Activated naive CD4-positive, alpha-beta T cell treated with anti-CD3 and anti-CD28 coated beads, Interleukin-2, amount 50 U/mL, for 72 hours (primary cell): ENCODE data around the gene CEP164. TPM values are rescaled to one million over a fixed set of nuclear protein-coding genes. Genes with fewer than 3 reads are reported as not detected.
A peak's percentile ranks its signal among the peaks of the same experiment; 100 is the strongest.

Source experiments
- ATAC-seq, 2 donors: fragments of 150-1000 bp; cut with Tn5 transposase; 2 replicates each; pipeline ENCODE4 v1.10.0; 2021; ENCODE audit warnings: mild to moderate bottlenecking in 2 of 2, moderate library complexity in 2 of 2
- DNase-seq, 2 donors: peaks; one replicate each; pipeline ENCODE4 v3.0.0; 2021 to 2022; ENCODE audit warnings: low spot score in 2 of 2
- H3K27ac Mint-ChIP-seq, 2 donors: one replicate each; pipeline ENCODE4 v1.8.0; 2022; ENCODE audit warnings: mild to moderate bottlenecking in 2 of 2, mixed read lengths in 2 of 2
- H3K36me3 Mint-ChIP-seq, 2 donors: one replicate each; pipeline ENCODE4 v1.8.0; 2022; ENCODE audit warnings: mixed read lengths in 2 of 2
- H3K9me3 Mint-ChIP-seq, 2 donors: one replicate each; pipeline ENCODE4 v1.8.0; 2022; ENCODE audit warnings: mixed read lengths in 2 of 2
- total RNA-seq, 2 donors: library from RNA; stranded (reverse); gene quantifications; one replicate each; pipeline ENCODE4 v1.2.3, GENCODE V29; 2022

CEP164 gene
- total RNA-seq, 2 donors from 2014 or later = 20.1 to 30.1 TPM

- Mint-ChIP-seq H3K9me3 (no peaks in the 10 kb centered on the region), H3K27ac (no peak overlapping the region)
- ATAC-seq = no peak
Observed at GRCh38 chr11:117434481-117434880, 106.8 kb downstream of the CEP164 start.

GRCh38 chr11:117435326-117435725, 107.7 kb downstream of the CEP164 start:
- Mint-ChIP-seq H3K9me3 (no peaks in the 10 kb centered on the region), H3K36me3 (no peaks in the 10 kb centered on the region), H3K27ac (no peak overlapping the region)
- ATAC-seq = no peak
- DNase-seq = no peak

More at GRCh38 chr11:117434481-117434880, 106.8 kb downstream of the CEP164 start:
- H3K36me3 Mint-ChIP-seq = no peaks in the 10 kb centered on the region
- no peak for DNase-seq

GRCh38 chr11:117437041-117437790, 109.6 kb downstream of the CEP164 start:
- no peak for DNase-seq
- H3K27ac Mint-ChIP-seq = no peak overlapping the region
- peaks cover 0 to 4% of the 10 kb centered on the region in 2 donors for H3K9me3 Mint-ChIP-seq

GRCh38 chr11:117437791-117438130, 110.1 kb downstream of the CEP164 start:
- no peaks in the 10 kb centered on the region for H3K36me3 Mint-ChIP-seq
- no peak for DNase-seq
- peaks cover 0 to 4% of the 10 kb centered on the region in 2 donors for H3K9me3 Mint-ChIP-seq
- no peak for ATAC-seq
- no peak overlapping the region for H3K27ac Mint-ChIP-seq

More at GRCh38 chr11:117437041-117437790, 109.6 kb downstream of the CEP164 start:
- no peak for ATAC-seq
- H3K36me3 Mint-ChIP-seq = no peaks in the 10 kb centered on the region

GRCh38 chr11:117438371-117439000, 110.8 kb downstream of the CEP164 start:
- H3K36me3 Mint-ChIP-seq = no peaks in the 10 kb centered on the region
- no peak overlapping the region for H3K27ac Mint-ChIP-seq
- ATAC-seq (no peak), DNase-seq (no peak)
- H3K9me3 Mint-ChIP-seq = peaks cover 0 to 4% of the 10 kb centered on the region in 2 donors

GRCh38 chr11:117439256-117439655, 111.6 kb downstream of the CEP164 start:
- no peak for ATAC-seq
- Mint-ChIP-seq H3K9me3 (peaks cover 0 to 4% of the 10 kb centered on the region in 2 donors), H3K36me3 (no peaks in the 10 kb centered on the region), H3K27ac (no peak overlapping the region)
- no peak for DNase-seq

- no peak overlapping the region for H3K27ac Mint-ChIP-seq
- H3K9me3 Mint-ChIP-seq = peaks cover 0 to 4% of the 10 kb centered on the region in 2 donors
- no peaks in the 10 kb centered on the region for H3K36me3 Mint-ChIP-seq
- DNase-seq = no peak
- no peak for ATAC-seq
Observed at GRCh38 chr11:117440258-117440657, 112.6 kb downstream of the CEP164 start.

- Mint-ChIP-seq H3K27ac (no peak overlapping the region), H3K36me3 (no peaks in the 10 kb centered on the region), H3K9me3 (peaks cover 0 to 4% of the 10 kb centered on the region in 2 donors)
- DNase-seq (no peak), ATAC-seq (no peak)
Observed at GRCh38 chr11:117441146-117441975, 113.7 kb downstream of the CEP164 start.

GRCh38 chr11:117442049-117442868, 114.6 kb downstream of the CEP164 start:
- Mint-ChIP-seq H3K9me3 (peaks cover 0 to 4% of the 10 kb centered on the region in 2 donors), H3K36me3 (no peaks in the 10 kb centered on the region), H3K27ac (no peak overlapping the region)
- DNase-seq = no peak
- no peak for ATAC-seq

- Mint-ChIP-seq H3K36me3 (no peaks in the 10 kb centered on the region), H3K9me3 (peaks cover 0 to 4% of the 10 kb centered on the region in 2 donors), H3K27ac (no peak overlapping the region)
- ATAC-seq (no peak), DNase-seq (no peak)
Observed at GRCh38 chr11:117442869-117443239, 115.2 kb downstream of the CEP164 start.

- ATAC-seq (peak; percentile 26 to 54), DNase-seq (no peak)
- Mint-ChIP-seq H3K36me3 (no peaks in the 10 kb centered on the region), H3K27ac (no peak overlapping the region), H3K9me3 (peaks cover 0 to 4% of the 10 kb centered on the region in 2 donors)
Observed at GRCh38 chr11:117443266-117444186, 115.9 kb downstream of the CEP164 start.

GRCh38 chr11:117444256-117444655, 116.6 kb downstream of the CEP164 start:
- H3K9me3 Mint-ChIP-seq = peaks cover 0 to 4% of the 10 kb centered on the region in 2 donors

GRCh38 chr11:117444711-117445658, 117.3 kb downstream of the CEP164 start:
- no peak for DNase-seq
- ATAC-seq = no peak
- Mint-ChIP-seq H3K27ac (no peak overlapping the region), H3K36me3 (no peaks in the 10 kb centered on the region), H3K9me3 (peaks cover 0 to 4% of the 10 kb centered on the region in 2 donors)

More at GRCh38 chr11:117444256-117444655, 116.6 kb downstream of the CEP164 start:
- ATAC-seq = no peak
- H3K27ac Mint-ChIP-seq = no peak overlapping the region
- H3K36me3 Mint-ChIP-seq = no peaks in the 10 kb centered on the region
- no peak for DNase-seq

GRCh38 chr11:117449111-117449693, 121.5 kb downstream of the CEP164 start:
- H3K27ac Mint-ChIP-seq = no peak overlapping the region
- H3K36me3 Mint-ChIP-seq = peaks cover 5% of the 10 kb centered on the region in 2 donors
- peaks cover 3% of the 10 kb centered on the region in 2 donors for H3K9me3 Mint-ChIP-seq
- DNase-seq = no peak
- ATAC-seq = no peak
